ENCODE measurements around the gene ASRGL1. TPM values are rescaled to one million over a fixed set of nuclear protein-coding genes. Genes with fewer than 3 reads are reported as not detected.
"Not testable (repeated sequence)": the region's sequence is repeated elsewhere in the genome, so short reads cannot be mapped to it uniquely, and the experiment has no call there.

Gene ASRGL1
- total and polyA plus RNA-seq, 12 donors, result 0.48 to 17.2 (median 4.5) TPM

DNA sequence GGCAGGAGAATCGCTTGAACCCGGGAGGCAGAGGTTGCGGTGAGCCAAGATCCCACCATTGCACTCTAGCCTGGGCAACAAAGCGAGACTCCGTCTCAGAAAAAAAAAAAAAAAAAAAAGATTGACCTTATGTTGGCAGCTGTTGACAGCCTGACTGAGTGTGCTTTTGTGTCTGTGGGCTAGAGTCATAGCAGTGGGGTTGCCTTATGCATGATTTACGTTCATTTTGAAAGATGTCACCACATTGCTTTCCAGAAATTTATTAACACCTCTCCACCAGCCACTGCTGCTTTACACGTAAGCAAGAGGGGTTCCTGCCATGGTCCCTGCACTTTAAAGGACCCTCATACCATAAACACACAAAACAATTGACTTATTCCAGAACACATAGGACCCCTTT lies 21.0 kb downstream of the ASRGL1 start:
- intact Hi-C loops (cut with DNase I), result no loop called here
- 89 to 94% (median 93%) methylated on average over 7 of the region's 7 CpGs for WGBS, 4 donors
- no peaks in the 10 kb centered on the region for H3K9me3 ChIP-seq (replicated peaks in 1 of 3)
- DNase-seq, result no peak
- H3K4me1 ChIP-seq (replicated peaks in 1 of 2), result no peaks in the 10 kb centered on the region
- no peaks in the 10 kb centered on the region for H3K27me3 ChIP-seq
- no peak overlapping the region for H3K27ac ChIP-seq
- no peak for TF ChIP-seq POLR2A (IDR thresholded peaks at IDR 0.05)
- TF ChIP-seq, protein P1, sequence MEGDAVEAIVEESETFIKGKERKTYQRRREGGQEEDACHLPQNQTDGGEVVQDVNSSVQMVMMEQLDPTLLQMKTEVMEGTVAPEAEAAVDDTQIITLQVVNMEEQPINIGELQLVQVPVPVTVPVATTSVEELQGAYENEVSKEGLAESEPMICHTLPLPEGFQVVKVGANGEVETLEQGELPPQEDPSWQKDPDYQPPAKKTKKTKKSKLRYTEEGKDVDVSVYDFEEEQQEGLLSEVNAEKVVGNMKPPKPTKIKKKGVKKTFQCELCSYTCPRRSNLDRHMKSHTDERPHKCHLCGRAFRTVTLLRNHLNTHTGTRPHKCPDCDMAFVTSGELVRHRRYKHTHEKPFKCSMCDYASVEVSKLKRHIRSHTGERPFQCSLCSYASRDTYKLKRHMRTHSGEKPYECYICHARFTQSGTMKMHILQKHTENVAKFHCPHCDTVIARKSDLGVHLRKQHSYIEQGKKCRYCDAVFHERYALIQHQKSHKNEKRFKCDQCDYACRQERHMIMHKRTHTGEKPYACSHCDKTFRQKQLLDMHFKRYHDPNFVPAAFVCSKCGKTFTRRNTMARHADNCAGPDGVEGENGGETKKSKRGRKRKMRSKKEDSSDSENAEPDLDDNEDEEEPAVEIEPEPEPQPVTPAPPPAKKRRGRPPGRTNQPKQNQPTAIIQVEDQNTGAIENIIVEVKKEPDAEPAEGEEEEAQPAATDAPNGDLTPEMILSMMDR (IDR thresholded peaks at IDR 0.05), result no peak
- no peak overlapping the region for H3K4me3 ChIP-seq
- H3K36me3 ChIP-seq (replicated peaks in 1 of 2), result peaks cover 0 to 3% of the 10 kb centered on the region in 2 donors

DNA sequence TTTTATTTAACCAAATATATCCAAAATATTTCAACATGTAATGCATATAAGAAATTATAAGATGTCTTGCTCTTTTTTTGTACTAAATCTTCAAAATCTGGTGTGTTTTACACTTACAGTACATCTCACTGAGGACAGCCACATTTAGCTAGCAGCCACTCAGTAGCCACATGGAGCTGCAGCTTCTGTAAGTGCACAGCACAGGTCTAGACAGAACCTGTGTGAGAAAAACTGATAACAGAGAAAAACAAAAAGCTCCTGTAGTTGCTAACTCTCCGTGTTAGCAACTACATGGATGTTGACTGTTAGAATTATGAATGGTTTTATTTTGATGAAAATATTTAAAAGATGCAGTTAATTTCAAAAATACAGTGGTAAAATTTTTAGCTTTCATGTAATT lies 22.2 kb downstream of the ASRGL1 start:
- 82 to 97% (median 90%) methylated on average over 1 of the region's 1 CpG for WGBS, 4 donors
- Histone ChIP-seq H3K4me1 (replicated peaks in 1 of 2) (no peaks in the 10 kb centered on the region), H3K9me3 (replicated peaks in 1 of 3) (no peaks in the 10 kb centered on the region), H3K27me3 (no peaks in the 10 kb centered on the region), H3K4me3 (no peak overlapping the region), H3K36me3 (replicated peaks in 1 of 2) (peaks cover 0 to 3% of the 10 kb centered on the region in 2 donors), H3K27ac (no peak overlapping the region)
- no peak for DNase-seq
- TF ChIP-seq, protein P1 (IDR thresholded peaks at IDR 0.05), result no peak
- no peak for TF ChIP-seq POLR2A (IDR thresholded peaks at IDR 0.05)
- intact Hi-C loops (cut with DNase I), result no loop called here

DNA sequence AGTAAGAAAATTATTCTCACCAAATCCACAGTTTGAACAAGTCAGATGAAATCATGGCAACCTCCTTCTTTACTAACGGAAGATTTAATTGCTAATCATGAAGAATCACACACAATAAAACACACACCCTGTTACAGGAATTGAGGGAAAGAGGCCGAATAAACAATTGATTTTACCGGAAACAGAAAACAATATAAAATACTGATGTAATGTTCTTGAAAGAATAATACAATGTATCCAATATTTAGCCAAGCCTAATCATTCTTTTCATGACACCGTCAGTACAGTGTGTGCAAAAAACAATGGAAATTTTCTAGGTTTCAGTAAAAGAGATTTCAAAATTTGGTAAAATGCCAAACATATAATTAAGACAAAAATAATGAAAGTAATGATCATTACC lies 23.4 kb downstream of the ASRGL1 start:
- 72 to 83% (median 74%) methylated on average over 4 of the region's 4 CpGs for WGBS, 4 donors
- Histone ChIP-seq H3K9me3 (replicated peaks in 1 of 3) (no peaks in the 10 kb centered on the region), H3K4me3 (no peak overlapping the region), H3K36me3 (replicated peaks in 1 of 2) (peaks cover 0 to 3% of the 10 kb centered on the region in 2 donors), H3K27ac (no peak overlapping the region), H3K27me3 (no peaks in the 10 kb centered on the region), H3K4me1 (replicated peaks in 1 of 2) (no peaks in the 10 kb centered on the region)
- DNase-seq, result no peak
- TF ChIP-seq, protein P1 (IDR thresholded peaks at IDR 0.05), result no peak
- no peak for TF ChIP-seq POLR2A (IDR thresholded peaks at IDR 0.05)
- intact Hi-C loops (cut with DNase I), result no loop called here

DNA sequence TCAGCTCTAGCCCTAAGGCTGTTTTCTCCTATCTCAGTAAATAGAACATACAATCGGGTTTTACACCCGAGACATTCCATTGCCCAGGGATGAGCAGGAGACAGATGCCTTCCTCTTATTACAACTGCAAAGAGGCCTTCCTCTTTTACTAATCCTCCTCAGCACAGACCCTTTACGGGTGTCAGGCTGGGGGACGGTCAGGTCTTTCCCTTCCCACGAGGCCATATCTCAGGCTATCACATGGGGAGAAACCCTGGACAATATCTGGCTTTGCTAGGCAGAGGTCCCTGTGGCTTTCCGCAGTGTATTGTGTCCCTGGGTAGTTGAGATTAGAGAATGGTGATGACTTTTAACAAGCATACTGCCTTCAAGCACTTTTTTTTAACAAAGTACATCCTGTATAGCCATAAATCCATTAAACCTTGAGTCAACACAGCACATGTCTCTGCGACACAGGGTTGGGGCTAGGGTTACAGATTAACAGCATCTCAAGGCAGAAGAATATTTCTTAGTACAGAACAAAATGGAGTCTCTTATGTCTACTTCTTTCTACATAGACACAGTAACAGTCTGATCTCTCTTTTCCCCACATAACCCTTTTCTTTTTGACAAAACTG lies 31.7 kb downstream of the ASRGL1 start:
- intact Hi-C loops (cut with DNase I); H3K36me3 ChIP-seq (replicated peaks in 1 of 2); H3K4me1 ChIP-seq (replicated peaks in 1 of 2); H3K9me3 ChIP-seq (replicated peaks in 1 of 3); DNase-seq; H3K4me3 ChIP-seq; H3K27ac ChIP-seq; H3K27me3 ChIP-seq: not testable (repeated sequence)
- WGBS, 4 donors, result 80 to 90% (median 87%) methylated on average over 7 of the region's 7 CpGs

DNA sequence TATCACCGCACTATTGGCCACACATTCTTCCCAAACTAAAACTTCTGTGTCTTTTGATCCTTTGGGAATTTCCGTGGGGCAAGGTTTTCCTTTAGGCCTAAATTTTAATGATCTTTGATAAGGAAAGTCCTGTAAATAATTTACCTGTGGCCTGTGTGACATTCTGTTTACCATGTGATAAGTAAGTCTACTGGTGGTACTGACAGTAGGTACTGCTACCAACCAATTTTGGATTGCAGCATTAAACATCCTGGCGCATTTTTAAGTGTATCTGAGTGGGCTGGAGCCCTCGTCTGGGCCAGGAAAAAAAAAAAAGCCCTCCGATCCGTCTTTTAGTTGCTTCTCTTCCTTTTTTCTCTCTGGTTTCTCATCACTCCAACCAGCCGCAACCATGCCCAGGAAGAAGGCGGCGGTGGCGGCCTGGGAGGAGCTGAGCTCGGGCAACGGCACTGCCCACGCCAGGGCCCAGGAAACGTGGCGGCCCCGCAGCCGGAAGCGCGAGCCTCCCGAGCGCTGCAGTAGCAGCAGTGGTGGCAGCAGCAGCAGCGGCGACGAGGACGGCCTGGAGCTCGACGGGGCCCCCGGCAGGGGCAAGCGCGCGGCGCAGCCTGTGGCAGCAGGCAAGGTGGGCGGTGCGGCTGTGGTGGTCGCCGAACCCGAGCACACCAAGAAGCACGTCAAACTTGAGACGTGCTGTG lies 33.6 kb downstream of the ASRGL1 start:
- 65 to 75% (median 72%) methylated on average over 28 to 38 of the region's 39 CpGs for WGBS, 4 donors

More for the DNA sequence above, 33.6 kb downstream of the ASRGL1 start:
- DNase-seq, result no peak
- no peaks in the 10 kb centered on the region for H3K27me3 ChIP-seq
- intact Hi-C loops (cut with DNase I), result no loop called here
- H3K27ac ChIP-seq, result no peak overlapping the region
- H3K4me3 ChIP-seq, result no peak overlapping the region
- TF ChIP-seq POLR2A (IDR thresholded peaks at IDR 0.05), result no peak
- TF ChIP-seq, protein P1 (IDR thresholded peaks at IDR 0.05), result no peak
- no peaks in the 10 kb centered on the region for H3K36me3 ChIP-seq (replicated peaks in 1 of 2)
- H3K9me3 ChIP-seq (replicated peaks in 1 of 3), result no peaks in the 10 kb centered on the region
- no peaks in the 10 kb centered on the region for H3K4me1 ChIP-seq (replicated peaks in 1 of 2)
